ENCODE results near the gene CCDC15. TPM values are rescaled to one million over a fixed set of nuclear protein-coding genes. Genes with fewer than 3 reads are reported as not detected.

Gene CCDC15
- total RNA-seq, 1 experiment from 2014 or later: 2.3 TPM

GRCh38 chr11:124987096-124987495 lies 33.1 kb downstream of the CCDC15 start:
- H3K9ac ChIP-seq (ENCODE audit: low read length): no peak overlapping the region
- no peaks in the 10 kb centered on the region for H3K9me3 ChIP-seq (ENCODE audit: low read length)
- H3K4me3 ChIP-seq (ENCODE audit: low read length): no peak overlapping the region
- no peak overlapping the region for H3K27ac ChIP-seq (ENCODE audit: low read length)
- no peak overlapping the region for H2AFZ ChIP-seq (ENCODE audit: low read length)
- no peaks in the 10 kb centered on the region for H4K20me1 ChIP-seq (ENCODE audit: insufficient read depth, low read depth, low read length)
- H3K36me3 ChIP-seq (ENCODE audit: insufficient read depth, low read length): no peaks in the 10 kb centered on the region
- DNase-seq: no peak
- no peaks in the 10 kb centered on the region for H3K79me2 ChIP-seq (ENCODE audit: low read length)
- H3K4me1 ChIP-seq (ENCODE audit: low read length): no peaks in the 10 kb centered on the region
- no peaks in the 10 kb centered on the region for H3K9me2 ChIP-seq (replicated peaks; ENCODE audit: insufficient read depth, low read length)
- H3K4me2 ChIP-seq (ENCODE audit: low read depth, low read length, poor library complexity, severe bottlenecking): no peak overlapping the region
- H3K27me3 ChIP-seq (ENCODE audit: low read length): no peaks in the 10 kb centered on the region

- no peak for DNase-seq
- Histone ChIP-seq H3K36me3 (ENCODE audit: insufficient read depth, low read length) (no peaks in the 10 kb centered on the region), H3K9ac (ENCODE audit: low read length) (no peak overlapping the region)
Observed at GRCh38 chr11:124988063-124988462, 34.1 kb downstream of the CCDC15 start.

GRCh38 chr11:125001079-125001778 lies 47.2 kb downstream of the CCDC15 start:
- Histone ChIP-seq H3K4me1 (ENCODE audit: low read length) (no peaks in the 10 kb centered on the region), H3K27ac (ENCODE audit: low read length) (no peak overlapping the region), H3K4me3 (ENCODE audit: low read length) (no peak overlapping the region), H3K36me3 (ENCODE audit: insufficient read depth, low read length) (no peaks in the 10 kb centered on the region), H3K9ac (ENCODE audit: low read length) (no peak overlapping the region), H3K4me2 (ENCODE audit: low read depth, low read length, poor library complexity, severe bottlenecking) (no peak overlapping the region), H3K79me2 (ENCODE audit: low read length) (no peaks in the 10 kb centered on the region), H3K27me3 (ENCODE audit: low read length) (no peaks in the 10 kb centered on the region), H4K20me1 (ENCODE audit: insufficient read depth, low read depth, low read length) (no peaks in the 10 kb centered on the region), H3K9me3 (ENCODE audit: low read length) (no peaks in the 10 kb centered on the region), H3K9me2 (replicated peaks; ENCODE audit: insufficient read depth, low read length) (no peaks in the 10 kb centered on the region), H2AFZ (ENCODE audit: low read length) (no peak overlapping the region)
- DNase-seq: no peak

More at GRCh38 chr11:124988063-124988462, 34.1 kb downstream of the CCDC15 start:
- Histone ChIP-seq H2AFZ (ENCODE audit: low read length) (no peak overlapping the region), H3K4me3 (ENCODE audit: low read length) (no peak overlapping the region), H4K20me1 (ENCODE audit: insufficient read depth, low read depth, low read length) (no peaks in the 10 kb centered on the region), H3K27me3 (ENCODE audit: low read length) (no peaks in the 10 kb centered on the region), H3K4me1 (ENCODE audit: low read length) (no peaks in the 10 kb centered on the region), H3K9me3 (ENCODE audit: low read length) (no peaks in the 10 kb centered on the region), H3K79me2 (ENCODE audit: low read length) (no peaks in the 10 kb centered on the region), H3K4me2 (ENCODE audit: low read depth, low read length, poor library complexity, severe bottlenecking) (no peak overlapping the region), H3K27ac (ENCODE audit: low read length) (no peak overlapping the region), H3K9me2 (replicated peaks; ENCODE audit: insufficient read depth, low read length) (no peaks in the 10 kb centered on the region)

- H3K27ac ChIP-seq (ENCODE audit: low read length): no peak overlapping the region
- H3K27me3 ChIP-seq (ENCODE audit: low read length): no peaks in the 10 kb centered on the region
- H3K9me2 ChIP-seq (replicated peaks; ENCODE audit: insufficient read depth, low read length): no peaks in the 10 kb centered on the region
- H3K79me2 ChIP-seq (ENCODE audit: low read length): no peaks in the 10 kb centered on the region
- H3K4me2 ChIP-seq (ENCODE audit: low read depth, low read length, poor library complexity, severe bottlenecking): no peak overlapping the region
- H3K4me1 ChIP-seq (ENCODE audit: low read length): no peaks in the 10 kb centered on the region
- H3K36me3 ChIP-seq (ENCODE audit: insufficient read depth, low read length): no peaks in the 10 kb centered on the region
- no peak overlapping the region for H3K4me3 ChIP-seq (ENCODE audit: low read length)
- H3K9me3 ChIP-seq (ENCODE audit: low read length): no peaks in the 10 kb centered on the region
- H3K9ac ChIP-seq (ENCODE audit: low read length): no peak overlapping the region
- H4K20me1 ChIP-seq (ENCODE audit: insufficient read depth, low read depth, low read length): no peaks in the 10 kb centered on the region
- no peak overlapping the region for H2AFZ ChIP-seq (ENCODE audit: low read length)
- DNase-seq: no peak
Observed at GRCh38 chr11:125001849-125002248, 47.8 kb downstream of the CCDC15 start.

GRCh38 chr11:125005491-125005890 lies 51.5 kb downstream of the CCDC15 start:
- no peak overlapping the region for H3K4me3 ChIP-seq (ENCODE audit: low read length)
- no peaks in the 10 kb centered on the region for H3K4me1 ChIP-seq (ENCODE audit: low read length)
- no peaks in the 10 kb centered on the region for H3K36me3 ChIP-seq (ENCODE audit: insufficient read depth, low read length)
- H3K79me2 ChIP-seq (ENCODE audit: low read length): no peaks in the 10 kb centered on the region
- no peak overlapping the region for H3K4me2 ChIP-seq (ENCODE audit: low read depth, low read length, poor library complexity, severe bottlenecking)
- H2AFZ ChIP-seq (ENCODE audit: low read length): no peak overlapping the region
- H4K20me1 ChIP-seq (ENCODE audit: insufficient read depth, low read depth, low read length): no peaks in the 10 kb centered on the region
- H3K9me2 ChIP-seq (replicated peaks; ENCODE audit: insufficient read depth, low read length): no peaks in the 10 kb centered on the region
- DNase-seq: peak; percentile 44
- H3K9ac ChIP-seq (ENCODE audit: low read length): no peak overlapping the region
- no peak overlapping the region for H3K27ac ChIP-seq (ENCODE audit: low read length)
- no peaks in the 10 kb centered on the region for H3K9me3 ChIP-seq (ENCODE audit: low read length)
- H3K27me3 ChIP-seq (ENCODE audit: low read length): no peaks in the 10 kb centered on the region

- no peak overlapping the region for H3K27ac ChIP-seq (ENCODE audit: low read length)
- DNase-seq: no peak
- H3K4me3 ChIP-seq (ENCODE audit: low read length): no peak overlapping the region
- H2AFZ ChIP-seq (ENCODE audit: low read length): no peak overlapping the region
- no peaks in the 10 kb centered on the region for H3K36me3 ChIP-seq (ENCODE audit: insufficient read depth, low read length)
- no peaks in the 10 kb centered on the region for H4K20me1 ChIP-seq (ENCODE audit: insufficient read depth, low read depth, low read length)
- H3K4me2 ChIP-seq (ENCODE audit: low read depth, low read length, poor library complexity, severe bottlenecking): no peak overlapping the region
- no peaks in the 10 kb centered on the region for H3K9me3 ChIP-seq (ENCODE audit: low read length)
- no peaks in the 10 kb centered on the region for H3K4me1 ChIP-seq (ENCODE audit: low read length)
- H3K27me3 ChIP-seq (ENCODE audit: low read length): no peaks in the 10 kb centered on the region
- no peak overlapping the region for H3K9ac ChIP-seq (ENCODE audit: low read length)
- no peaks in the 10 kb centered on the region for H3K9me2 ChIP-seq (replicated peaks; ENCODE audit: insufficient read depth, low read length)
- no peaks in the 10 kb centered on the region for H3K79me2 ChIP-seq (ENCODE audit: low read length)
Observed at GRCh38 chr11:125016413-125016812, 62.4 kb downstream of the CCDC15 start.

- H3K27me3 ChIP-seq (ENCODE audit: low read length): no peaks in the 10 kb centered on the region
- no peak overlapping the region for H3K4me3 ChIP-seq (ENCODE audit: low read length)
- H3K27ac ChIP-seq (ENCODE audit: low read length): no peak overlapping the region
- no peaks in the 10 kb centered on the region for H3K9me3 ChIP-seq (ENCODE audit: low read length)
- H3K36me3 ChIP-seq (ENCODE audit: insufficient read depth, low read length): no peaks in the 10 kb centered on the region
- no peak overlapping the region for H2AFZ ChIP-seq (ENCODE audit: low read length)
- DNase-seq: no peak
- no peaks in the 10 kb centered on the region for H3K79me2 ChIP-seq (ENCODE audit: low read length)
- no peaks in the 10 kb centered on the region for H3K4me1 ChIP-seq (ENCODE audit: low read length)
- H3K9me2 ChIP-seq (replicated peaks; ENCODE audit: insufficient read depth, low read length): no peaks in the 10 kb centered on the region
- H3K4me2 ChIP-seq (ENCODE audit: low read depth, low read length, poor library complexity, severe bottlenecking): no peak overlapping the region
- H3K9ac ChIP-seq (ENCODE audit: low read length): no peak overlapping the region
- no peaks in the 10 kb centered on the region for H4K20me1 ChIP-seq (ENCODE audit: insufficient read depth, low read depth, low read length)
Observed at GRCh38 chr11:125020342-125020741, 66.3 kb downstream of the CCDC15 start.

GRCh38 chr11:125022551-125022950 lies 68.5 kb downstream of the CCDC15 start:
- Histone ChIP-seq H3K4me3 (ENCODE audit: low read length) (no peak overlapping the region), H3K27ac (ENCODE audit: low read length) (no peak overlapping the region)

More at GRCh38 chr11:125022551-125022950, 68.5 kb downstream of the CCDC15 start:
- H3K9me3 ChIP-seq (ENCODE audit: low read length): no peaks in the 10 kb centered on the region
- H3K4me1 ChIP-seq (ENCODE audit: low read length): no peaks in the 10 kb centered on the region
- H3K36me3 ChIP-seq (ENCODE audit: insufficient read depth, low read length): no peaks in the 10 kb centered on the region
- no peaks in the 10 kb centered on the region for H3K27me3 ChIP-seq (ENCODE audit: low read length)
- H3K9ac ChIP-seq (ENCODE audit: low read length): no peak overlapping the region
- H3K79me2 ChIP-seq (ENCODE audit: low read length): no peaks in the 10 kb centered on the region
- no peaks in the 10 kb centered on the region for H3K9me2 ChIP-seq (replicated peaks; ENCODE audit: insufficient read depth, low read length)
- DNase-seq: no peak
- H4K20me1 ChIP-seq (ENCODE audit: insufficient read depth, low read depth, low read length): no peaks in the 10 kb centered on the region
- H2AFZ ChIP-seq (ENCODE audit: low read length): no peak overlapping the region
- no peak overlapping the region for H3K4me2 ChIP-seq (ENCODE audit: low read depth, low read length, poor library complexity, severe bottlenecking)

All from Karpas-422 (cell line).